GM12872 (cell line): Measurements from ENCODE around the gene TTYH1.

Experiments
- TF ChIP-seq, protein P1 (sequence below): IDR thresholded peaks from 3 replicates; pipeline ENCODE4 v1.5.1; 2011; ENCODE audit warnings: low read depth, mild to moderate bottlenecking, low read length, moderate library complexity; ENCODE audit not compliant: insufficient read depth

Gene TTYH1

DNA sequence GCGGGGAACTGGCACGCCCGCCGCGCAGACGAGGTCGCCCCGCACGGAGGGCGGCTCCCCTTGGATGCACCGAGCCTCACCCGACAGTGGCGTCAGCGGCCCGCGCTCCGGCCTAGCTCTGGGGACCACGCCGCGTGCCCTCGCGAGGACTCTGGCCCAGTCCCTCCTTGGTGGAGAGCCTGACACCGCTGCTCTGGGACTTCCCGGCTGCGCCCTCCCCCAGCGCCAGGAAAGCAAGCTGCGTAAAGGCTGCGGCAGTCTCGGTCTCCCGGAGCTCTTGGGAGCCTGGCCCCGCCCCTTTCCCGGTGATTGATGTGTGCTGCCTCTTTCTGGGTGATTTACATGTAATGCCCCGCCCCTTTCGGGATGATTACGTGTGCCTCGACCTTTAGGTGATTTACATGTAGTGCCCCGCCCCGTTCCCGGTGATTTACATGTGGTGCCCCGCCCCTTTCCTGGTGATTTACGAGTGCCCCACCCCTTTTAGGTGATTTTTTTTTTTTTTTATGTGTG, 48.3 kb downstream of the TTYH1 start, which contains the start of gene LENG9:
Gene LENG9, minus strand, starts transcription at position 248 of the 513 bp plus-strand sequence. CDS start 252 bp downstream, outside the sequence.
- TF ChIP-seq, protein P1, sequence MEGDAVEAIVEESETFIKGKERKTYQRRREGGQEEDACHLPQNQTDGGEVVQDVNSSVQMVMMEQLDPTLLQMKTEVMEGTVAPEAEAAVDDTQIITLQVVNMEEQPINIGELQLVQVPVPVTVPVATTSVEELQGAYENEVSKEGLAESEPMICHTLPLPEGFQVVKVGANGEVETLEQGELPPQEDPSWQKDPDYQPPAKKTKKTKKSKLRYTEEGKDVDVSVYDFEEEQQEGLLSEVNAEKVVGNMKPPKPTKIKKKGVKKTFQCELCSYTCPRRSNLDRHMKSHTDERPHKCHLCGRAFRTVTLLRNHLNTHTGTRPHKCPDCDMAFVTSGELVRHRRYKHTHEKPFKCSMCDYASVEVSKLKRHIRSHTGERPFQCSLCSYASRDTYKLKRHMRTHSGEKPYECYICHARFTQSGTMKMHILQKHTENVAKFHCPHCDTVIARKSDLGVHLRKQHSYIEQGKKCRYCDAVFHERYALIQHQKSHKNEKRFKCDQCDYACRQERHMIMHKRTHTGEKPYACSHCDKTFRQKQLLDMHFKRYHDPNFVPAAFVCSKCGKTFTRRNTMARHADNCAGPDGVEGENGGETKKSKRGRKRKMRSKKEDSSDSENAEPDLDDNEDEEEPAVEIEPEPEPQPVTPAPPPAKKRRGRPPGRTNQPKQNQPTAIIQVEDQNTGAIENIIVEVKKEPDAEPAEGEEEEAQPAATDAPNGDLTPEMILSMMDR, result no peak

DNA sequence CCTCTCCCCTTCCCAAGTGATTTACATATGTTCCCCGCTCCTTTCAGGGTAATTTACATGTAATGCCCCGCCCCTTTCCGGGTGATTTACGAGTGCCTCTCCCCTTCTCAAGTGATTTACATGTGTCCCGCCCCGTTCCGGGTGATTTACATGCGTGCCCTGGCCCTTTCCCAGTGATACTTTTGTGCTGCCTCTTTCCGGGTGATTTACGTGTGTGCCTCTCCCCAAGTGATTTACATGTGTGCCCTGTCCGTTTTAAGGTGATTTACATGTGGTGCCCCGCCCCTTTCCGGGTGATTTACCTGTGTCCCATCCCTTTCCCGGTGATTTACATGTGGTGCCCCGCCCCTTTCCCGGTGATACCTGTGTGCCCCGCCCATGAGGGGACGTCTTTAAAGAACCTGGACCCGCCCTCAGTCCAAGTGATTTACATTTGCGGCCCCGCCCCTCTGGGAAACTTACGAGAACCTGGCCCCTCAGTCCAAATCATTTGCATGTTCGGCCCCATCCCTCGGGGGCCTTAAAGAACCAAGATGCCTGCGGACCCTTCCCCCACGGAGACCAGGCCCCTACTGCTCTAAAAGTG, 48.9 kb downstream of the TTYH1 start:
- TF ChIP-seq, protein P1, result no peak

DNA sequence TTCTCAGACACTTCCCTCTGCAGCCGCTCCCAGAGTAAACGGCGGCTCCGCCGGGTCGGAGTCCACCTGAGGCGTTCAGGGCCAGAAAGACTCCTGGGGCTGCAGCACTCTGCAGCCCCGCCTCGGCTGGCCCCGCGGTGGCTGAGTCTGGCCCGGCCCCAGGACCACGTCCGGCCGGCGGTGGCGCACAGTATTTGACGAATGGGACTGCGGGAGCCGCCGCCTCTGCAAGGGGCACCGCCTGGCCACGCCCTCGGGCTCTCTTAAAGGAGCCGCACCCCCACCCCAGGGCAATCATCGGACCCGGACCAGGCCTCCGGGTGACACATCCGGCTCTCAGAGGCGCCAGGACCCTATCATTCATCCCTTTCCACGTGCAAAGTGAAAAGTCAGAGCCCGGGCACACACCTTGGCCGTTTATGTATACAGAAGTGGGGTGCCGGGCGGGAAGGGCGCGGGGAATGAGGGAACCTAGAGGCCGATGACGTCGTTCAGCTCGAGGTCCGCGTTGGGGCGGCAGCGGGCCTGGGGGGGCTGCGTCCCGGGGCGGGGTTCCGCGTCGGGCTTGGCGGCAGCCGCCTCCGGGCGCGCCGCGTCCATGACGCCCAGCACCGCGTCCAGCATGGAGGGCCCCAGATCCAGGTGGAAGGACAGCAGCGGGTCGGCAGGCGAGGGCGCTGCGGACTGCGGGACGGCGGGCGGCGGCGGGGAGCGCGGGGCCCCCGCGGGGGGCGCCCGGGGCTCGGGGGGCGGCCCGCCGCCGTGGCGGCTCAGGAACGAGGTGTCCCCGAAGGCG, 49.6 kb downstream of the TTYH1 start:
- TF ChIP-seq, protein P1, result no peak

DNA sequence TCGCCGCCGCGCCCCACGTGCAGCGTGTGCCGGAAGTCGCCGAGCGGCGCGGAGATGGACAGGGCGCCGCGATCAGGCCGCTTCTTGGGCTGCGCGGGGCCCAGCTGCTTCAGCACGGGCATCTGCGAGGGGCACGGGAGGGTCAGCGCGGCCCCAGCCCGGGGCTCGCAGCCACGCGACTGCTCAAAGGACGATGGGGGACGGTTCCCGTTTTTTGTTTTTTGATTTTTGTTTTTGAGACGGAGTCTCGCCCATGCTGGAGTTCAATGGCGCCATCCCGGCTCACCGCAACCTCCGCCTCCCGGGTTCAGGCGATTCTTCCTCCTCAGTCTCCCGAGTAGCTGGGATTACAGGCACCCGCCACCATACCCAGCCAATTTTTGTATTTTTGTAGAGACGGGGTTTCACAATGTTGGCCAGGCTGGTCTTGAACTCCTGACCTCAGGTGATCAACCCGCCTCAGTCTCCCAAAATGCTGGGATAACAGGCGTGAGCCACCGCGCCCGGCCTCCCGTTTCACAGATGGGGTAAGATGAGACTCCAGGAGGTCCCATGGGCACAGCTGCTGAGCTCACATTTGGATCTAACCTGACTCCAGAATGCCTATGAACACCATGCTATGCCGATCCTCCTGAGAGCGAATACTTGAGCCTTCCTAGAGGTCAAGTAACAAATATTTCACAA, 50.3 kb downstream of the TTYH1 start:
- TF ChIP-seq, protein P1, result no peak

DNA sequence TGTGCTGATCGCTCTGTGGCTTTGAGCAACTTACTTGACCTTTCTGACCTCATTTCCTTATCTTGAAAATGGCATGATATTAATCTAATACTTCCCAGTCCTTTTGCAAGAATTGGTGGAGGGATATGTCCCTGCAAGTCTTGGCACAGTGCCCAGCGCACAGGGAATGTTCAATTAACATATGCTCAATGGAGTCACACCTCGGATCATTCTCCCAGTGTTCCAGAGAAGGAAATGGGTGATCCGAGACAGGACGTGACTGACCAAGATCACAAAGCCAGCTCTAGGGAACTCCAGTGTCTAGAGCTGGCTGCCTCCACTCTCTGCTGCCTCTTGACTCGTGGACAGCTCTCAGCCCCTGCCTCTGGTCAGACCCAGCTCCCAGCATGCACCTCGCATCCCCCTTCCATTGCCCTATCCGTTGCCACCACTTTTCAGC, 54.3 kb downstream of the TTYH1 start:
- TF ChIP-seq, protein P1, result no peak

DNA sequence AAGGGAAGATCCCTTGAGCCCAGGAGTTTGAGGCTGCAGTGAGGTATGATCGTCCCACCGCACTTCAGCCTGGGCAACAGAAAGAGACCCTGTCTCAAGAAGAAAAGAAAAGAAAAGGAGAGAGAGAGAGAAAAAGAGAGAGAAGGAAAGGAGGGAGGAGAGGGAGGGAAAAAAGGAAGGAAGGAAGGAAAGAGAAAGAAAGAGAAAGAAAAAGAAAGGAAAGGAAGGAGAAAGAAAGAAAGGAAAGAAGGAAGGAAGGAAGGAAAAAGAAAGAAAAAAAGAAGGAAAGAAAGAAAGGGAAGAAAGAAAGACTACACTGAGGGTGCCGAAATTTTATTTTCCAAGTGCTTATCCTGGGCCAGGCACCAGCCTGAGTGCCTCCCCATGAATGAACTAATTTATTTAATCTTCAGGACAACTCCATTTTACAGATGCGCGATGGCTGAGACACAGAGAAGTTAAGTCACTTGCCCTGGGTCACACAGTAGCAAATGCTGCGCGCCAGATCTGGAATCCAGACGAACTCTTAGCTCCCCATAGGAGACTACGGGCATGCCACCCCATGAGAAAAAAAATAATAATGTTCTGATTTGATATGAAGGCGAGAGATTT, 55.1 kb downstream of the TTYH1 start:
- TF ChIP-seq, protein P1, result no peak
